T-cell (primary cell): ENCODE data around the gene IRX6. TPM values are rescaled to one million over a fixed set of nuclear protein-coding genes. Genes with fewer than 3 reads are reported as not detected.

Experiments
- total RNA-seq, 35 experiments: library from RNA in 6 of 35; stranded (reverse) in 6 of 35; fragments of 120-200 nt in 1 of 35; gene quantifications; one replicate each; pipeline versions ENCODE4 v1.2.1 to v1.2.4 and lab custom pipeline; 2013 to 2026

The IRX6 gene
- total RNA-seq, 5 donors from 2014 or later (not counting 1 experiment from before 2014, with no cell fraction given) = not detected

Other genes starting within 250 kb of the IRX6 start
- 1 to 10 TPM in 3 of 5 donors, under 1 TPM in 1, not detected in 1; 0.44 to 2.4 (median 1.8) TPM for gene MMP2, start 155.0 kb downstream of the IRX6 start, total RNA-seq
- gene LPCAT2, start 184.9 kb downstream of the IRX6 start, total RNA-seq = 1 to 10 TPM in 1 of 5 donors, under 1 TPM in 4; 0.25 to 1.1 (median 0.79) TPM
- gene CAPNS2, start 242.5 kb downstream of the IRX6 start, total RNA-seq = not detected